ENCODE results near the gene PRKN. TPM values are rescaled to one million over a fixed set of nuclear protein-coding genes. Genes with fewer than 3 reads are reported as not detected.

Gene PRKN
- total and polyA plus RNA-seq, 10 donors, result 0.23 to 14.1 (median 7.0) TPM

GRCh38 chr6:161903584-161904212, 823.9 kb downstream of the PRKN start:
- TF ChIP-seq POLR2A (IDR thresholded peaks at IDR 0.05) (no peak), CTCF (IDR thresholded peaks at IDR 0.05 in 8 of 11, conservative IDR thresholded peaks at IDR 0.05 in 3 of 11) (no peak), POLR2AphosphoS5 (IDR thresholded peaks at IDR 0.05) (no peak)
- H3K36me3 ChIP-seq, result no peaks in the 10 kb centered on the region
- H3K4me1 ChIP-seq, result no peaks in the 10 kb centered on the region
- no peaks in the 10 kb centered on the region for H3K27me3 ChIP-seq (replicated peaks in 1 of 7)
- WGBS, 5 donors, result 45 to 88% (median 58%) methylated on average over 2 of the region's 2 CpGs
- no peak overlapping the region for H3K4me3 ChIP-seq
- no peaks in the 10 kb centered on the region for H3K9me3 ChIP-seq
- H3K27ac ChIP-seq, result no peak overlapping the region
- no peak for DNase-seq
- intact Hi-C loops (cut with DNase I; ENCODE audit: low total_unique reads), result no loop called here

- Histone ChIP-seq H3K27me3 (replicated peaks in 1 of 7) (no peaks in the 10 kb centered on the region), H3K4me3 (no peak overlapping the region), H3K4me1 (no peaks in the 10 kb centered on the region), H3K27ac (no peak overlapping the region), H3K36me3 (no peaks in the 10 kb centered on the region), H3K9me3 (no peaks in the 10 kb centered on the region)
- intact Hi-C loops (cut with DNase I; ENCODE audit: low total_unique reads), result no loop called here
- 75 to 83% (median 76%) methylated on average over 16 of the region's 16 CpGs for WGBS, 5 donors
- TF ChIP-seq POLR2AphosphoS5 (IDR thresholded peaks at IDR 0.05) (no peak), POLR2A (IDR thresholded peaks at IDR 0.05) (no peak), CTCF (IDR thresholded peaks at IDR 0.05 in 8 of 11, conservative IDR thresholded peaks at IDR 0.05 in 3 of 11) (no peak)
- no peak for DNase-seq
Observed at GRCh38 chr6:161901740-161902426, 825.7 kb downstream of the PRKN start.

GRCh38 chr6:161894436-161894835, 833.1 kb downstream of the PRKN start:
- intact Hi-C loops (cut with DNase I; ENCODE audit: low total_unique reads), result no loop called here
- Histone ChIP-seq H3K4me3 (no peak overlapping the region), H3K27ac (no peak overlapping the region), H3K27me3 (replicated peaks in 1 of 7) (no peaks in the 10 kb centered on the region), H3K9me3 (no peaks in the 10 kb centered on the region), H3K36me3 (no peaks in the 10 kb centered on the region), H3K4me1 (peaks cover 0 to 3% (median 0%) of the 10 kb centered on the region in 6 donors)
- TF ChIP-seq POLR2AphosphoS5 (IDR thresholded peaks at IDR 0.05) (no peak), CTCF (IDR thresholded peaks at IDR 0.05 in 8 of 11, conservative IDR thresholded peaks at IDR 0.05 in 3 of 11) (no peak), POLR2A (IDR thresholded peaks at IDR 0.05) (no peak)
- no peak for DNase-seq
- 69 to 80% (median 76%) methylated on average over 6 of the region's 6 CpGs for WGBS, 5 donors

GRCh38 chr6:161891542-161891941, 836.0 kb downstream of the PRKN start:
- TF ChIP-seq POLR2A (IDR thresholded peaks at IDR 0.05), result no peak
- TF ChIP-seq POLR2AphosphoS5 (IDR thresholded peaks at IDR 0.05), result no peak
- TF ChIP-seq CTCF (IDR thresholded peaks at IDR 0.05 in 8 of 11, conservative IDR thresholded peaks at IDR 0.05 in 3 of 11), result no peak
- H3K9me3 ChIP-seq, result no peaks in the 10 kb centered on the region
- intact Hi-C loops (cut with DNase I; ENCODE audit: low total_unique reads), result no loop called here
- no peak for DNase-seq
- 72 to 88% (median 79%) methylated on average over 2 of the region's 2 CpGs for WGBS, 5 donors
- H3K36me3 ChIP-seq, result no peaks in the 10 kb centered on the region
- no peaks in the 10 kb centered on the region for H3K27me3 ChIP-seq (replicated peaks in 1 of 7)
- H3K4me1 ChIP-seq, result peaks cover 0 to 3% (median 0%) of the 10 kb centered on the region in 6 donors
- H3K27ac ChIP-seq, result no peak overlapping the region
- no peak overlapping the region for H3K4me3 ChIP-seq
